Activated naive CD8-positive, alpha-beta T cell treated with anti-CD3 and anti-CD28 coated beads, Interleukin-2, amount 50 U/mL, for 24 hours (primary cell): Measurements from ENCODE around the gene MSX2.

ENCODE experiments used
- ATAC-seq: fragments of 150-1000 bp; cut with Tn5 transposase; one replicate; pipeline ENCODE4 v1.10.0; 2021
- DNase-seq: peaks from one replicate; pipeline ENCODE4 v3.0.0; 2021
- H3K27ac Mint-ChIP-seq: one replicate; pipeline ENCODE4 v1.8.0; 2021; ENCODE audit warnings: mild to moderate bottlenecking, mixed read lengths
- H3K27me3 Mint-ChIP-seq: one replicate; pipeline ENCODE4 v1.8.0; 2021; ENCODE audit warnings: mixed read lengths
- H3K36me3 Mint-ChIP-seq: one replicate; pipeline ENCODE4 v1.8.0; 2021; ENCODE audit warnings: low read depth, mixed read lengths
- H3K4me1 Mint-ChIP-seq: one replicate; pipeline ENCODE4 v1.8.0; 2021; ENCODE audit warnings: mixed read lengths
- H3K4me3 Mint-ChIP-seq: one replicate; pipeline ENCODE4 v1.8.0; 2021; ENCODE audit warnings: mild to moderate bottlenecking, moderate library complexity, mixed read lengths
- H3K9me3 Mint-ChIP-seq: one replicate; pipeline ENCODE4 v1.8.0; 2021; ENCODE audit warnings: mixed read lengths

The MSX2 gene

DNA sequence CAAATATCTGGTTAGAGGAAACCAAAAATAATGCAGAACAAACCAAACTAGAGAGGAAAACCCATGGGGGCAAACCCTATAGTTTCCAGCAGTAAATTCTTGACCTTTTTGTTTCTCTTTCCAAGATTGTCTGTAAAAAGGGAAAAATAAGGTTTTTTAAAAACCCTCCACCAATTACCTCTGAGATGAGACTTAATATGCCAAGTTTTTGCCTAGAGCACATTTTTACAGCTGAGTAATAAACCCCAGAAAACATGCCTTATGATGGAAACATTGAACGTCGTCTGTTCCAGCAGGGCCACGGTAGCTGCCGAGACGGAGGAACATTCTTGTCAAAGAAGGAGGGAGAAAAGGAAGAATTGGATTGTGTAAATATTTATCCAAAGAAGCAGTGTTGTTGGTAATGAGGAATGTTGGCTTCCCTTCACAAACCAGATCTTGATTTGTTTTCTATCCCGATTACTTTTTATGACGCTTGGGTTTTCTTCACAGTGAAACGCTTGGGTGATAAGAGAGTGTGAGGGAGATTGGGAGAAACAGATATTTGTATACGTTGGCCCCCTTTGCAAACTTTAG, 17.3 kb upstream of the MSX2 start:
- Mint-ChIP-seq H3K36me3 (no peaks in the 10 kb centered on the region), H3K27ac (no peak overlapping the region), H3K4me1 (no peaks in the 10 kb centered on the region), H3K27me3 (peaks cover 16% of the 10 kb centered on the region), H3K9me3 (no peaks in the 10 kb centered on the region), H3K4me3 (no peak overlapping the region)
- no peak for DNase-seq
- ATAC-seq = no peak

DNA sequence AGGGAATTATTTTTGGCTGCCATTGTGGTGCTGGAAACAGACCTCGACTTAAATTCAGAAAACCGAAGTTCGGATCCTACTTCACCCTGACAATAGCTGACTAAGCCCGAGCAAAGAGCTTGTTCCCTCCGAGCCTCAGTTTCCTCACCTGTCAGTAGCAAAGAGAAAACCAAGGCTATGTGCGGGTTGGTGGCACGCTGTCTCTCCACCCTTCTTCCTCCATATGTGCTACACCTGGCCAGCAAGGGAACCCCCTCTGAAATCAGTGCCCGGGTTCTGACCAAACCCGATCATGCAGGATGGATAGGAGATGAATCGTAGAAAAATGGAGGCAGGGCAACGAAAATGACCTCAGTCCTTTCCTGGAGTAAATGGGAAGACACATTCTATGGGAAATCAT, 16.7 kb upstream of the MSX2 start:
- no peak for ATAC-seq
- Mint-ChIP-seq H3K9me3 (no peaks in the 10 kb centered on the region), H3K27me3 (peaks cover 16% of the 10 kb centered on the region), H3K36me3 (no peaks in the 10 kb centered on the region), H3K27ac (no peak overlapping the region), H3K4me3 (no peak overlapping the region), H3K4me1 (no peaks in the 10 kb centered on the region)
- no peak for DNase-seq

- Mint-ChIP-seq H3K36me3 (no peaks in the 10 kb centered on the region), H3K9me3 (no peaks in the 10 kb centered on the region), H3K4me1 (no peaks in the 10 kb centered on the region), H3K27ac (no peak overlapping the region), H3K4me3 (no peak overlapping the region), H3K27me3 (peaks cover 18% of the 10 kb centered on the region)
- ATAC-seq (no peak), DNase-seq (no peak)
Observed at GRCh38 chr5:174708476-174709207, 15.7 kb upstream of the MSX2 start.

DNA sequence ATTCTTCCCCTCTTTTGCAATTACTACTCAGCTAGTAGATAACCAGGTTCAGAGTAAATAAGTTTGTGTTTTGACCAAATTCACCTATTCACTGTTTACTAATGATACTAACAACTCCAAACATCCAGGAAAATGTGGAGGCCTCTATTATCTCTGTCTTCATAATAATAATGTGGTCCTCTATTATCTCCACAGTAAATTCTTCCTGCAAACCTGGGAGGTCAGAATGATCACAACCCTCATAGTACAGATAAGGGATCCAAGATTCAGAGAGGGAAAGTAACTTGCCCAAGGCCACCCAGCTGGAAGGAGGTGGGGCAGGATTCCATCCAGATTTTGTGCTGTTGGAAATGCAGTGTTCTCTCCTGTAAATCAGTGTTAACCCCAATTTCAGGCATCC, 9.6 kb upstream of the MSX2 start:
- Mint-ChIP-seq H3K4me1 (no peaks in the 10 kb centered on the region), H3K36me3 (no peaks in the 10 kb centered on the region), H3K9me3 (no peaks in the 10 kb centered on the region), H3K27me3 (peaks cover 35% of the 10 kb centered on the region), H3K4me3 (no peak overlapping the region), H3K27ac (no peak overlapping the region)
- ATAC-seq (no peak), DNase-seq (no peak)

GRCh38 chr5:174715804-174716203, 8.6 kb upstream of the MSX2 start:
- Mint-ChIP-seq H3K9me3 (no peaks in the 10 kb centered on the region), H3K27ac (no peak overlapping the region), H3K4me3 (no peak overlapping the region), H3K36me3 (no peaks in the 10 kb centered on the region), H3K27me3 (peaks cover 46% of the 10 kb centered on the region), H3K4me1 (no peaks in the 10 kb centered on the region)
- ATAC-seq (no peak), DNase-seq (no peak)

- H3K27me3 Mint-ChIP-seq = peaks cover 65% of the 10 kb centered on the region
- H3K4me3 Mint-ChIP-seq = no peak overlapping the region
- no peaks in the 10 kb centered on the region for H3K9me3 Mint-ChIP-seq
- no peak overlapping the region for H3K27ac Mint-ChIP-seq
- DNase-seq = no peak
- no peaks in the 10 kb centered on the region for H3K4me1 Mint-ChIP-seq
- ATAC-seq = no peak
- H3K36me3 Mint-ChIP-seq = no peaks in the 10 kb centered on the region
Observed at GRCh38 chr5:174717826-174718455, 6.4 kb upstream of the MSX2 start.

DNA sequence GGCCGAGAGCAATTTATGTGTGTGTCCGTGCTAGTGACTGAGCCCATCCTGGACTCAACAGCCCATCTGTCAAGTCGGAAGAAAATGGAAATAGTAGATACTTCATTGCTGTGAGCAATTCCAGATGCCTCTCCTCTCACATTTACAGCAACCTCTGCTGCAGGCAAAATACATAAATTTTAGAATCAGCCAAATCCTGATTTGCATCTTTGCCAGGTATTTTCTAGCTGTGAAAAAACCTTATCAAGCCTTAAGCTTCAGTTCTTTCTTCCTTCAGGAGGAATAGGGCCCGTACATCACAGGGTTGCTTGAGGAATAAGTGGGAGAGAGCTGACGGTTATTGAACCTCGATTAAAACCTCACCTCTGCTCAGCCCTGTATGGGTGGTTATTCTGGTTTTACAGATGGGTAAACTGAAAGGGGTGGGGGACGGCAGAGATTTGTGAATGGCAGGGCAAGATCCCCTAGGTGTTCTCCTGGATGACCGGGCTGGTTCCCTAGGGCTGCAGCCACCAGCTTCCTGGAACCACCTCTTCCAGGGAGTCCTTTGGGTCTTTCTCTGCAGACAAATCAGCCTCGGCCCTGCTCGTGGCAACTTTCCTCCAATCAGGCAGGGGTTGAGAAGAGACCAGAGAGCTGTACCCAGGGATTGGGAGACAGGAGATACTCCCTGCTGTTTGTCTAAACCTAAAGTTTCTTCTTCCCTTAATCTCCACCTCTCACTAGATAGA, 5.3 kb upstream of the MSX2 start:
- Mint-ChIP-seq H3K4me1 (peaks cover 6% of the 10 kb centered on the region), H3K36me3 (no peaks in the 10 kb centered on the region), H3K27me3 (peaks cover 72% of the 10 kb centered on the region), H3K27ac (no peak overlapping the region), H3K9me3 (no peaks in the 10 kb centered on the region), H3K4me3 (no peak overlapping the region)
- ATAC-seq (no peak), DNase-seq (no peak)

GRCh38 chr5:174719793-174720611, 4.4 kb upstream of the MSX2 start:
- Mint-ChIP-seq H3K36me3 (no peaks in the 10 kb centered on the region), H3K9me3 (no peaks in the 10 kb centered on the region), H3K27me3 (peaks cover 68% of the 10 kb centered on the region), H3K27ac (no peak overlapping the region), H3K4me3 (no peak overlapping the region), H3K4me1 (peaks cover 7% of the 10 kb centered on the region)
- no peak for DNase-seq
- ATAC-seq = no peak

DNA sequence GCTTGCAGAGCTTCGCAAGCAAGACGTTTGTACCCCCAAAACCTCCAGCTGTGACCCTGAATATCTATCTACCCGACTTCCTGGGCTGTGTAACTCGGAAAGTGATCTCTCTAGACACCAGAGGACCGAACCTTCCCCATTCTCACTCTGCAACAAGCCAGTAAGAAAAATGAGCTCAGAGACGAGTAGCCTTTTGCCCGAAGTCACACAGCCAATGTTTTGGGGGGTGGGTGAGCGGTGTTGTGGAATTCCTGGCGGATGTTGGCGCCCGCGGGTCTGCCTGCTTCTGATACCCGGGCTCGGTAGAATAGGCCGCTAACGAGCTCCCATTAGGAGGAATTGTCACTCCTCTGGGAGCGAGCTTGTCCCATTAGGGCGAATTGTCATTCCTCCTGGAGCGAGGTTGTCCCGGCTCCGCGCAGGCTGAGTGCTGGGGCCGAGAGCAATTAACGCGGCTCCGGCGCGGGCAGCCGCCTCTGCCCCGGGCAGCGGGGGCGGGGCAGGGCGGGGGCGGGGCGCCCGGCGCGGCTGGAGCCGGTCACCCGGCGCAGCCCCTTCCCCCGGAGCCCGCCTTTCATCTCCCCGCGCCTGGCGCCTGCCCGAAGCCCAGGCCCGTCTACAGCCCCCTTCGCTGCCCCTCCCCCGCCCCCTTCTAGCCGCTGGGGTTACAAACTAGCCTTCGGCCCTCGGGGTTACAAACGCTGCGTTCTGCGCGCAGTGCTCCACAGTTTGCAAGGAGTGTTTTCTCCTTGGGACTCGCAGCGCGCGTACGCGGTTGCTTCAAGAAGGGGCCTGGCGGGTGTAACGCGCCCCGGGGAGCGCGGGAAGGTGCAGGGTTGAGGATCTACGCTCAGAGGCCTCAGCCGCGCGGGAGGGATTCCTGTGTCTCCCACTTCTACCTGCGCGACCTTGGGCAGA, 3.5 kb upstream of the MSX2 start:
- H3K4me3 Mint-ChIP-seq = no peak overlapping the region
- H3K27ac Mint-ChIP-seq = no peak overlapping the region
- ATAC-seq (no peak), DNase-seq (no peak)
- no peaks in the 10 kb centered on the region for H3K36me3 Mint-ChIP-seq
- peaks cover 7% of the 10 kb centered on the region for H3K4me1 Mint-ChIP-seq
- peaks cover 77% of the 10 kb centered on the region for H3K27me3 Mint-ChIP-seq
- no peaks in the 10 kb centered on the region for H3K9me3 Mint-ChIP-seq

GRCh38 chr5:174721530-174722432, 2.6 kb upstream of the MSX2 start:
- DNase-seq (no peak), ATAC-seq (no peak)
- Mint-ChIP-seq H3K4me1 (peaks cover 7% of the 10 kb centered on the region), H3K4me3 (no peak overlapping the region), H3K27me3 (peaks cover 84% of the 10 kb centered on the region), H3K36me3 (no peaks in the 10 kb centered on the region), H3K27ac (no peak overlapping the region), H3K9me3 (no peaks in the 10 kb centered on the region)

DNA sequence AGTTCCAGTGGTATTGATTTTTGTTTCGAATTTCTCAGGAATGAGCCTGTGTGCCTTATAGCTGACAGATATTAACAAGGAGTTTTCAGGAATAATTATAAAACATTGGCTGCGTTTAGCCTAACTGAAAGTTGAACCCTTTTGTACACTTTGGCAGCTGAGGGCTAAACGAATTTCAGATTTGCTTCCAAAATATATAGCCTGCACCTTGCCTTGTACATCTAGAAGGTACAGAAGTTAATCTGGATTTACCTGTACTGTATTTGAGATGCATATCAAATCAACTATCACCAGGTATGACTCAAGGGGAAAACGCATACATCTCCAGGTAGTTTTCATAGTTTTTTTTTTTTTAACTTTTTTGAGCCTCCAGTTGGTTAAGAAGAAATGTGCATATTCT, 1.9 kb upstream of the MSX2 start:
- Mint-ChIP-seq H3K27ac (no peak overlapping the region), H3K4me3 (no peak overlapping the region), H3K27me3 (peaks cover 84% of the 10 kb centered on the region), H3K36me3 (no peaks in the 10 kb centered on the region), H3K4me1 (peaks cover 7% of the 10 kb centered on the region), H3K9me3 (no peaks in the 10 kb centered on the region)
- ATAC-seq (no peak), DNase-seq (no peak)

DNA sequence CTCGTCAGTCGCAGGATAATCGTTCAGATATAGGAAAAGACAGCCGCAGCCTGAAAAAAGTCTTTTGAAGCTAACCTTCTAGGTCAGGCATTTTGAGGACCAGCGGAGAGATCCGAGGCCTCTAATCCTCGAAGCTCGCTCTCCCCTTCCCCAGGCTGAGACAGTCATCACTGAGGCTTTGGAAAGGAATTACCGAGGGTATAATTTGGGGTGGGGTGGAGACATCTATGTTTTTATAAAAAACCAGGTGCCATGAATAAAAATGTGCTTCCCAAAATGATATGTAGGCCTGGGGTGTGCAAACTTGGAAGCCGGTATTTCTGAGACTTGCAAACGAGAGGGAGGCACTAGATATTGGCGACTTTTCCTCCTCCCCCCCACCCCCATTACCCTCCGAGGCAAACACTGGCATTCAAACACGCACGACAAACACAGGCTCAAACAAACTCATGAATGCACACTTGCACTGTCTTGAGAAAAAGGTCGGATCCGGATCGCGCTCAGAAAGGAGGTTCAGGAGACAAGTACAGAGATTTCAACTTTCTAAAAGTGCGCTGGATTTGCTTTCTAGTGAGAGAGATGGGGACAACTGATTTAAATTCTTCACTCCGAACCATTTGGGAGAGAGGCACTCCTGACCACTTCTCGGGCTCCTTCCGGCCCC, 935 bp upstream of the MSX2 start:
- DNase-seq (no peak), ATAC-seq (no peak)
- H3K36me3 Mint-ChIP-seq = no peaks in the 10 kb centered on the region
- no peak overlapping the region for H3K27ac Mint-ChIP-seq
- H3K27me3 Mint-ChIP-seq = peaks cover 88% of the 10 kb centered on the region
- H3K9me3 Mint-ChIP-seq = no peaks in the 10 kb centered on the region
- H3K4me3 Mint-ChIP-seq = peak overlapping the region; percentile 57
- peaks cover 7% of the 10 kb centered on the region for H3K4me1 Mint-ChIP-seq
